IPS-18a (cell line): ENCODE data around the gene NXN.

Source experiments
- H3K27ac ChIP-seq: one replicate; pipeline ENCODE4 v1.5.1; 2013; ENCODE audit warnings: low read length
- H3K27me3 ChIP-seq: one replicate; pipeline ENCODE4 v1.6.1; 2013; ENCODE audit warnings: mild to moderate bottlenecking, low read length; ENCODE audit not compliant: control insufficient read depth, insufficient read depth
- H3K36me3 ChIP-seq: one replicate; pipeline ENCODE4 v1.6.1; 2013; ENCODE audit warnings: low read depth, low read length; ENCODE audit not compliant: control insufficient read depth
- H3K4me1 ChIP-seq: one replicate; pipeline ENCODE4 v1.6.1; 2013; ENCODE audit warnings: low read depth, low read length; ENCODE audit not compliant: control insufficient read depth
- H3K4me3 ChIP-seq: one replicate; pipeline ENCODE4 v1.5.1; 2013; ENCODE audit warnings: low read length
- H3K9ac ChIP-seq: one replicate; pipeline ENCODE4 v1.6.1; 2013; ENCODE audit warnings: mild to moderate bottlenecking, low read length, moderate library complexity
- H3K9me3 ChIP-seq: one replicate; pipeline ENCODE4 v1.6.1; 2013; ENCODE audit warnings: low read depth, low read length; ENCODE audit not compliant: control insufficient read depth

The NXN gene

DNA sequence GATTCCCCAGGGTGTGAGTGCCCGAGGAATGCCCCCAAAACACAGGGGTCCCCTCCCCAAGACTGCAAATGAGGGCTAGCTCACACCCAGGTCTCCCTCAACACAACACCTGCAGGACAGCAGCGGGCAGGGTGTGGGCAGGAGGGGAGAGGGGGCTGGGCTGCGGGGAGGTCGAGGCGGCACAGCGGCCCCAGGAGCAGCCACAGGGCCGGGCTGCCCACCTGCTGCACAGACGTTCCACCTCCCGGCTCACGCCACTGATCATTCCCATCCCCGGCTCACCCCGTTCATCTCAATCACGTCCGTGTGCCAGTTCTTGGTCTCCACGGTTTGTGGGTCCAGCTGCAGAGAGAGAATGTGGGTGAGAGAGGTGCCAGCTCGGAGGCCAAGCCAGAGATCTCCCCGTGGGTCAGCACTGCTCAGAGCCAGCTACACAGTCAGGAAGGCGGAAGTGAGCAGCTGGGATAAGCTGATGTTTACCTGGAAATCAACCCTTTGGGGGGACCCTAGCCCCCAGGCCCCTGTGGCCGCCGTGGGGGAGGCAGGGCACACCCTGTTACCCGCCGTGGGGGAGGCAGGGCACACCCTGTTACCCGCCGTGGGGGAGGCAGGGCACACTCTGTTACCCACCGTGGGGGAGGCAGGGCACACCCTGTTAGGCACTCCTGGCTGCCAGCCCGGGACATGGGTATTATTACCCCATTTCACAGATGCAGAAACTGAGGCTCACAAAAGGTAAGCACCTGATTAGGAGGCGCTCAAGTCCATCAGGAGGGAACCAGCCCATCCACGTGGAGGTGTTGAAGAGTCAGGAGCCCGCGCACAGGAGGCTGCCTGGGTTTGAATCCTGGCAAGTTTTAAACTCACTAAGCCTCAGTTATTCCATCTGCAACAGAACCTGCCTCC is 33.5 kb upstream of the NXN start:
- Histone ChIP-seq H3K36me3 (no peaks in the 10 kb centered on the region), H3K27me3 (no peaks in the 10 kb centered on the region), H3K9me3 (no peaks in the 10 kb centered on the region), H3K4me3 (no peak overlapping the region), H3K9ac (no peak overlapping the region), H3K4me1 (no peaks in the 10 kb centered on the region), H3K27ac (no peak overlapping the region)

DNA sequence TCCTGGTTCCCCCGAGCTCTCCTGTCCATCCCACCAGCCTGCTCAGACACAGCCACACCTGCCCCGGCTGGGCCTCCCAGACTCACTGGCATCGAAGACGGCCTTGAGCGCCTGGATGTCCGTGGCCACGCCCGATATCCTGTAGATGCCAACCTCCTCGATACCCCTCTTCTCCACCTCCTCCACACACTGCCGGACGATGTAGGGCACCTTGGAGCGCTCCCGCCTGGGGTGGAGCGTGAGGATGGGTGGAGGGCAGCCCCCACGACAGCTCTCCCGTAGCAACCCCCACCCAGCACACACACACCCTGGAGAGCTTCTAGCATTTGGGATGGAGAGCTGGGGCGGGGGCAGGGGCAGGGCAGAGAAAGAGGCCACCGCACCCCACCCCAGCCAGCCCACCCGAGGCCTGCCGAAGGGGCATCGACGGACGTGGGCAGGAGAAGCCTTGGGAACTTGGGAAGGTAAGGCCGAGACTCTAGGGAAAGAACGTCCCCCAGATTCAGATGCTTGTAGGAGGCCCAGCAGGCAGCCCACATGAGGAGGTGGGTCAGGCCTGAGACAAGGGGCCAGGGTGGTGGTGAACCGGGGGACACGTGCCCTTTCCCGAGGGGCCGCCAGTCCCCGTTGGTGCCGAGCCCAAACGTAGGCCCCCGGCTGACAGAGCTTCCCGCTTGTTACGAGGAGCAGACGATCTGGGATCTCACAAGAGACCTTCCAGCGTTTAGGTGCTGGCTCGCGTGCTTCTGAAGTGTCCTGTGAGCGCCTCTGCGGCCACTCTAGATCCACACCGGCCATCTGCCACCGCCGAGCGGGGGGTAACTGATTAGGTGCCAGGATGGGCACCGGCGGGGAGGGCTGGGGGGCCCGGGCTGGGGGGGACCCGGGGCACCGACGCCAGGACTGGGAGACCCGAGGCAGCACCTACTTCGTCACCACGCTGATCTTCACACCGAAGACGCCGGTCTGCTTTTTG is 32.5 kb upstream of the NXN start:
- no peaks in the 10 kb centered on the region for H3K4me1 ChIP-seq
- H3K27ac ChIP-seq: no peak overlapping the region
- no peaks in the 10 kb centered on the region for H3K27me3 ChIP-seq
- peaks cover 5% of the 10 kb centered on the region for H3K36me3 ChIP-seq
- H3K9me3 ChIP-seq: no peaks in the 10 kb centered on the region
- no peak overlapping the region for H3K4me3 ChIP-seq
- no peak overlapping the region for H3K9ac ChIP-seq

DNA sequence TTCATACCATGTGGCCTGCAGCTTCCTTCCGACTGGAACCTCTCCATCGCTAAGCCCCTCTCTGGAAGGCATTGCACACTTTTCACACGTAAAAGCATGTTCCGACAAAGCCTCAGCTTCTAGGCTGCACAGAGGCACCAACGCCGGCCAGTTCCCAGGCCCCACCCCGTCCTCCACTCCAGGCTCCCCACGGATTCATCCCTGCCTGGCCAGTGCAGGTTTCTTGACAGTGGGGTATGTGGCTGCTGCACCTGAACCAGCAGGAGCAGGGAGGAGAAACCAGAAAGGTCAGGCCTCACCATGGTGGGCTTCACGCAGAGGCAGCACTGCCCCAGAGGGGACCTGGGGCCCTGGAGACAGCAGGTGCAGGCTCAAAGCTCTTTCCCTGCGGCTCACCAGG is 31.6 kb upstream of the NXN start:
- Histone ChIP-seq H3K27ac (no peak overlapping the region), H3K27me3 (no peaks in the 10 kb centered on the region), H3K9ac (no peak overlapping the region), H3K4me3 (no peak overlapping the region), H3K4me1 (no peaks in the 10 kb centered on the region), H3K9me3 (no peaks in the 10 kb centered on the region), H3K36me3 (peaks cover 5% of the 10 kb centered on the region)

DNA sequence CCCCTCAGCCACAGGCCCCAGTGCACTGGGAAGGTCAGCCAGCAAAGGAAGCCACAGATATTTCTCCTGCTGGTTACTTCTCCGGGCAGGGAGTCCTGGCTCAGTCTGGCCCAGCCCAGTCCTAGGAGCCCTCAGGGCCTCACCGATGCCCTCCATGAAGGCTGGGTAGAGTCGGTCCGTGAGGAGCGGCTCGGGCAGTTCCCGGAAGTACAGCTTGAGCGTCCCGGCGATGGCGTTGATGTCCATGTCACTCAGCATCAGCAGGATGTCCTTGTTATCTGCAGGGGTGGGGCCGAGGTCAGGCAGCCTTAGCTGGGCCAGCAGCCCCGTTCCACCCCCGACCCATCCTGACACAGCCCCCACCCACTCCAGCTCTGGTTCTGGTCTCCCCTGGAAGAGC is 31.0 kb upstream of the NXN start:
- peaks cover 5% of the 10 kb centered on the region for H3K36me3 ChIP-seq
- no peaks in the 10 kb centered on the region for H3K9me3 ChIP-seq
- no peak overlapping the region for H3K9ac ChIP-seq
- no peak overlapping the region for H3K4me3 ChIP-seq
- H3K27ac ChIP-seq: no peak overlapping the region
- H3K4me1 ChIP-seq: no peaks in the 10 kb centered on the region
- no peaks in the 10 kb centered on the region for H3K27me3 ChIP-seq

DNA sequence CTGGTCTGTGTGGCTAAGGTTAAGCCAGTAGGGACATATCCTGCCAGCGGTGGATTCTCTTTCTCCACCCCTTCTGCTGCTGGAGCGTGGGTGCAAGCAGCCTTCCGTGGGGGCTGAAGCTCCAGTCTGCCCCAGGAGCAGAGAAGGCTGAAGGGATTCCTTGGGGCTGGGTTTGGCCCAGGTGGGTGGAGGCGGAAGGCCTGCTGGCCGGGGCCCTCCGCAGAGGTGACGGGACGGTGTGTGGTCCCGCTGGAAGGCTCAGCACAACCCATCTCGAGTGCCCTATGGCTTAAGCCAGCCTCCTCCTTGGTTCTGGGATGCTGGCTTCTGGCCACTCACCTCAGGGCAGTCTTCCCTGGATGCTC is 30.5 kb upstream of the NXN start:
- Histone ChIP-seq H3K4me3 (no peak overlapping the region), H3K27ac (no peak overlapping the region), H3K9ac (no peak overlapping the region), H3K4me1 (no peaks in the 10 kb centered on the region), H3K36me3 (peaks cover 5% of the 10 kb centered on the region), H3K27me3 (no peaks in the 10 kb centered on the region), H3K9me3 (no peaks in the 10 kb centered on the region)

DNA sequence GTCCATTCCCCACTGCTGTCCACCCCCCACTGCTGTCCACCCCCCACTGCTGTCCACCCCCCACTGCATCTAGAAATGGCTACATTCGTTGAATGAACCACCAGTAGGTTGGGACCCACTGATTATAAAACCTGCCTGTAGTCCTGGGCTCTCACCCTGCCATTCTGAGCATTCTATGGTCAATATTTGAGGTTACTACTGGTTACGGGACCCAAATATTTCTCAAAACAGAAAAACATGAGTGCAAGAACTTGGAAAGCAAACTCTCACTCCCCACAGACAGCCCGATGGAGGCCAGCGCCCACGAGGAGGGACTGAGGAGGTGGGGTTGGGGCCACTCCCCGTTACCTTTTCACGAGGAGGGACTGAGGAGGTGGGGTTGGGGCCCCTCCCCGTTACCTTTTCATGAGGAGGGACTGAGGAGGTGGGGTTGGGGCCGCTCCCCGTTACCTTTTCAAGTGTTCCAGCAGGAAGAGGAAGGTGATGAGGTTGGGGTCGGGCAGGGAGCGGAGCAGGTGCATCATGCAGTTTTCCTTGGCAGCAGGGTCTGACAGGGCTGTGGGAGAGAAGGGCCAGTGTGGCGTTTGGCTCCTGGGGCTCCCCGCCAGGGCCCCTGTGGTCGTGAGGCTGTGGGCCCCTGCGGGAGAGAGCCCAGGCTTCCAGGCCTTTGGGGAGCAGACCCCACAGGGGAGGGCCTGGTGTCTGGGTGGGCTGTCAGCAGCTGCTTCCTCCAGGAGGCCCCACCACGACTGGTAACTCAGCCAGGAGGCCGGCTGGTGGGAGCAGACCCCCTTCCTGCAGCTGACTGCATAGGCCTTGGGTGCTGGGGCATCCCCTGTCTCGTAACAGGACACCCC is 29.9 kb upstream of the NXN start:
- Histone ChIP-seq H3K27me3 (no peaks in the 10 kb centered on the region), H3K4me3 (no peak overlapping the region), H3K9me3 (no peaks in the 10 kb centered on the region), H3K4me1 (no peaks in the 10 kb centered on the region), H3K9ac (no peak overlapping the region), H3K36me3 (peaks cover 5% of the 10 kb centered on the region), H3K27ac (no peak overlapping the region)

DNA sequence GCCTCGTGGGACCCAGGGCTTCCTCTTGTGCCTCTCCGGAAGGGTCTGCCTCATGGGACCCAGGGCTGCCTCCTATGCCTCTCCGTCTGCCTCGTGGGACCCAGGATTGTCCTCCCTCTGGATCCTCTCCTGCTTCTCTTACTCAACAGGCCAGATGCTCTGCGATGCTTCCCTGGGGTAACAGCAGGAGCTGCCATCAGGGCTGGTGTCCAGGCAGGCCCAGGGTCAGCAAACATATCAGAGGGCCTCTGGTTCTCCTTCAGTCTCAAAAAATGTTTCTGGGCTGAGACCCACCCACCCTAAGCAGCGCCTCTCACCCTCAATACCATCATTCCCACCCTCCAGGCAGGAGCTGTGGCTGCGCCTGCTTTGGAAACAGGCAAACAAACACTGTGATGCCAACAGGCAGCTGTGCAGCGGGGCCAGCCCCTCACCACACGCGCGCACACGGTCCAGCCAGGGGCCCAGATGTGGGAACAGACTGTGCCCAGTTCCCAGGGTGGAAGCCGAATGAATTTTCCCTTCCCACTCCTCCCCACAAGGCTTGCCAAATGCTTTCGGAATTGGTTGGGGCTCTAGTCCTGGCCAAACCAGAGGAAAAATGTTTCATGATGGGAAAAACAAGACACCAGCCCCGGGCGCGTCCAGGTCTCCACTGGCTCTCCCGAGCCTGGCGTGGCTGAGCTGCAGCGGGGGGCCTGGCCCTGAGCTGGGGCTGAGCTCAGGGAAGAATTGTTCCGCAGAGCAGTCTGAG is 28.6 kb upstream of the NXN start:
- Histone ChIP-seq H3K36me3 (peaks cover 7% of the 10 kb centered on the region), H3K27me3 (no peaks in the 10 kb centered on the region), H3K9ac (no peak overlapping the region), H3K4me1 (no peaks in the 10 kb centered on the region), H3K4me3 (no peak overlapping the region), H3K9me3 (no peaks in the 10 kb centered on the region), H3K27ac (no peak overlapping the region)

DNA sequence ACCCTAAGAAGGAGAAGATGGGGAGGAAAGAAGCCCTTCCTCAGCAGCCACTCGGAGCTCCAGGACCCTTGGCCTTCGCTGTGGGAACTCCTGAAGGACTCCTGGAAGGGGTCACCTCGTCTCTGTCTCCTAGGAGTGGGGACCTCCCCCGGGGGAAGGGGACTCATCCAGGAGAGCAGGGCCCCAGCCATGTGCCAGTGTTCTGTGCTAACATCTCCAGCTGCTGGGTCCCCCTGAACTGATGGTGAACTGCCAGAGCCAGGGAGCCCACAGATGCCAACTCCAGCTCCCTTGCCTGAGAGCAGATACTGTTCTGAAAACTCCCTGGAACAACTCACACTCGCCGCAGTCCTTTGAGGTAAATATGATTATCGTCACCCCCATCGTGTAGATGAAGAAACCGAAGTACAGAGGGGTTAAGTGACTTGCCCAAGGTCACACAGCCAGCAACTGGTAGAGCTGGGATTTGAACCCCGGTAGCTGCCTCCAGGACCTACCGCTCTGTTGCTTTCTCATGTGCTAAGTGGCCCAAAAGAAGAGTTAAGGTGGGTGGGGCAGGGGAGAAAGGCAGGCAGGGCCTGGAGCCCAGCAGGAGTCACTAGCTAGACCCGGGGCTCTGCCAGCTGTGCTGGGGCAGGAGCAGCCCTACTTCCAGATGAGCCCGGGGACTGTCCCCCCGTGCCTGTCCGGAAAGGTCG is 27.9 kb upstream of the NXN start:
- H3K4me1 ChIP-seq: no peaks in the 10 kb centered on the region
- H3K36me3 ChIP-seq: peaks cover 8% of the 10 kb centered on the region

DNA sequence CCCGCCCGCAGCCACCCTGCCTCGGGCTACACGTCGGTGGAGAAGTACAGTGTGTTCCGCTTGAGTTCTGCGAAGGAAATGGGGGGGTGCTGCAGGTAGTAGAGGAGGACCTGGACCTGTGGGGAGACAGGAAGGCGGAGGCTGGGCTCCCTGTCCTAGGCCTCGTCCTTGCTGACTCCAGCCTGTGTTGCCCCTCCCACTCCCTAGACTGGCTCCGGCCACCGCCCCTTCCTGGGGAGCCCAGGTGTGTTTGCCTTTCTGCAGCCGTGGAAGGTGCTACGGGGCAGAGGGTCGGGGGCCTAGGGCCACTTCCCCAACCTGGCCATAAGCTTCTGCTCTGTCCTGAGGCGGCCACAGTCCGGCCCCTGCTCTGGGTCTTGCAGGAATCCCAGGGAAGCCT is 26.5 kb upstream of the NXN start:
- Histone ChIP-seq H3K9me3 (no peaks in the 10 kb centered on the region), H3K27ac (no peak overlapping the region), H3K36me3 (peaks cover 18% of the 10 kb centered on the region), H3K4me3 (no peak overlapping the region), H3K27me3 (no peaks in the 10 kb centered on the region), H3K9ac (no peak overlapping the region), H3K4me1 (no peaks in the 10 kb centered on the region)

More for the DNA sequence above, 27.9 kb upstream of the NXN start:
- Histone ChIP-seq H3K9ac (no peak overlapping the region), H3K9me3 (no peaks in the 10 kb centered on the region), H3K27me3 (no peaks in the 10 kb centered on the region), H3K27ac (no peak overlapping the region), H3K4me3 (no peak overlapping the region)

DNA sequence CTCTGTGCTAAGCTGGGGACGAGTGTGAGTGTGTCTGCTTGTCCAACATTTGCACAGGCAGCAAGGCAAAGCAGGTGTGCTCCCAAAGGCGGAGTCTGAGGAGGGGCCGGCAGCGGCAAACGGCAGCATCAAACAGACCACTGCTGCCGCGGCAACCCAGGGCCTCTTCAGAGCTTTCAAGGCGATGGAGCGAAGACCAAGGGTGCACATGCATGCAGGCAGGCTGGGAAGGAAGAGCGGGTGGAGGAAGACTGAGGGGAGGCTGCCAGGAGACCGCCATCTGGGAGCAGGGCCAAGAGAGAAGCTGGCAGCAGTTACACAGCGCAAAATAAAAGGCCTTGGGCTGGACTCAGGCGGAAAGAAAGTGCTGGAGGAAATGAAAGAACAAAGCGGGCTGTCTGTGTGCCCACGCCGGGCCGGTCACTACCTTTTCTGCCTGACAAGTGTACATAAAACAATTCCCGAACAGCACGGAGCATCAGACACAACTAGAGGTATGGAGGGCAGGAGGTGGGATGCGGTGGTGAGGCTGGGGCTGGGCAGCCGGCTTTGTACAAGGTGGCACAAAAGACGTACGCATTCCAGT is 25.9 kb upstream of the NXN start:
- Histone ChIP-seq H3K36me3 (peaks cover 24% of the 10 kb centered on the region), H3K9ac (no peak overlapping the region), H3K4me1 (no peaks in the 10 kb centered on the region), H3K9me3 (no peaks in the 10 kb centered on the region), H3K27ac (no peak overlapping the region), H3K27me3 (no peaks in the 10 kb centered on the region), H3K4me3 (no peak overlapping the region)
